Measurements from ENCODE around the gene ATXN7L1. TPM values are rescaled to one million over a fixed set of nuclear protein-coding genes. Genes with fewer than 3 reads are reported as not detected.
"Not testable (repeated sequence)": the region's sequence is repeated elsewhere in the genome, so short reads cannot be mapped to it uniquely, and the experiment has no call there.

Gene ATXN7L1
- total RNA-seq, 1 experiment from 2014 or later, result 0.44 TPM

GRCh38 chr7:105863876-105864275 lies 12.5 kb downstream of the ATXN7L1 start:
- in situ Hi-C loops (cut with HindIII; ENCODE audit: low sequenced_read_pairs), result no loop called here
- DNase-seq (ENCODE audit: low spot score), result no peak

DNA sequence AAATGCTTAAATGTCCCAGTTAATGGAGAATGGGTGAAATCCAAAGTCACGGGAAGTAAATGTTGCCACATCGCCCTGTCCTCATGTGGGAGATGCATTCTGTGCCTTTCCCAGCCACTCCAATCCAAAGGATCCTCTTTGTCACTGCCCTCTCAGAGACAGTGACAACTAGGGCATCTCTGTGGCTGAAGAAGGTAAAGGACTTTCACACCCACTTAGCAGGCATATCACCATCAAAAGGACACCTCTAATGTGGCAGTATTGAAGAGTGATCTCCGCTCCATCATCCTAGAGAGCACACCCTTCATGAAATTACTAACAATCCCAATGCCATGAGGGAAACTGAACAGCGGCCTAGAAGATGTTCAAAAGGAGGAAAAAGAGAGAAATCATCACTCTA lies 13.6 kb downstream of the ATXN7L1 start:
- in situ Hi-C loops (cut with HindIII; ENCODE audit: low sequenced_read_pairs), result no loop called here
- DNase-seq (ENCODE audit: low spot score), result no peak

DNA sequence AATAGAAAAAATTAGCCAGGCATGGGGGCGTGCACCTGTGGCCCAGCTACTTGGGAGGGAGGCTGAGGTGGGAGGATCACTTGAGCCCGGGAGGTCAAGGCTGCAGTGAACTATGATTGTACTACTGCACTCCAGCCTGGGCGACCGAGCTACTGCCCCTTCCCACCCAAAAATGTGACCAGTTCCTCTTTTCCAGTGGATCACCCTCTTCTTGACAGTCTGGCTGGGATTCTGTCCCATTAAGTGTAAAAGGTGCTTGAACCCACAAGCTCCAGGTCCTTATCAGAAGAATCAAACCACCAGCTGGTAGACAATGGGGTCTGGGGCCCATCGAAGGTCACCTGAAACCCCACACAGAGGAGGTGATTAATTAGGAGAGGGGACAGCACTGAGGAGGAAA lies 14.1 kb downstream of the ATXN7L1 start:
- in situ Hi-C loops (cut with HindIII; ENCODE audit: low sequenced_read_pairs), result no loop called here
- DNase-seq (ENCODE audit: low spot score), result no peak

GRCh38 chr7:105861224-105861623 lies 15.2 kb downstream of the ATXN7L1 start:
- in situ Hi-C loops (cut with HindIII; ENCODE audit: low sequenced_read_pairs), result no loop called here
- no peak for DNase-seq (ENCODE audit: low spot score)

DNA sequence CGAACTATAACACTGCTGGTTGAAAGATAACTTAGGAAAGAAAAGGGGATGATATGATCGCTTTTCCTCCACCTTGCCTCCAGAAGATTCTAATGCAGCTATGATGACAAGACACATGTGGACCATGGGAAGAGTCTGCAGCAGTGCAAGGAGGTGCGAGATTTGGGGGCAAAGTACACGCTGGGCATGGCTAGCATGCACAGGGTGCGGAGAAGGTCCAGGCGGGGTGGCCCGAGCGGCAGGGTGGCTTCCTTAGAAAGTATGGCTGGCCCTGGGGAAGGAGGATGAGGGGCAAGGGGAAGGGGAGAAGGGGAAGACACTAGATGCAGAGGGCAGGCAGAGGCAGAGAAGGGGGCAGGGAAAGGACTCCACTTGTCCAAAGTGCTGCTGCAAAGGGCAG lies 15.6 kb downstream of the ATXN7L1 start:
- no peak for DNase-seq (ENCODE audit: low spot score)
- in situ Hi-C loops (cut with HindIII; ENCODE audit: low sequenced_read_pairs), result no loop called here

- in situ Hi-C loops (cut with HindIII; ENCODE audit: low sequenced_read_pairs), result no loop called here
Measured at GRCh38 chr7:105857009-105857952, 19.1 kb downstream of the ATXN7L1 start.

DNA sequence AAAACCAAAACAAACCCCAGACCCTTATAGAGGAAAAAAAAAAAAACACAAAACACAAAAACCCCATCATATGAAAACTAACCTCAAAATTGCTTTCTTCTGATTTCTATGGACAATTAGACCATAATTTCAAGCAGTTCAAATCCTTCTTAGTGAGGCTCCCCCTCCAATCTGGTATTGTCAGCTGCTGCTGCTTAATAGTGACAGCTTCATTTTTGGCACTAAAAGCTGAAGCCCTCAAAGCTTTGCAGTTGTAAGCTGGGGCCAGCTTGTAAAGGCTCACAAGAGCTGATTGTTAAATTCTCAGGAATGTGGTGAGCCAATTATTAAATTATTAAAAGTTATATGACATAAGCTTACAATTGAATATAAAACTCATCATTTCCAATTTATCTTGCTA lies 21.9 kb downstream of the ATXN7L1 start:
- in situ Hi-C loops (cut with HindIII; ENCODE audit: low sequenced_read_pairs), result no loop called here
- peak; percentile 41 for DNase-seq (ENCODE audit: low spot score)

More at GRCh38 chr7:105857009-105857952, 19.1 kb downstream of the ATXN7L1 start:
- no peak for DNase-seq (ENCODE audit: low spot score)

- peak; percentile 69 for DNase-seq (ENCODE audit: low spot score)
- in situ Hi-C loops (cut with HindIII; ENCODE audit: low sequenced_read_pairs), result no loop called here
Measured at GRCh38 chr7:105853931-105854419, 22.4 kb downstream of the ATXN7L1 start.

- in situ Hi-C loops (cut with HindIII; ENCODE audit: low sequenced_read_pairs), result no loop called here
- DNase-seq (ENCODE audit: low spot score), result no peak
Measured at GRCh38 chr7:105851064-105851463, 25.3 kb downstream of the ATXN7L1 start.

GRCh38 chr7:105849122-105849855 lies 27.1 kb downstream of the ATXN7L1 start:
- in situ Hi-C loops (cut with HindIII; ENCODE audit: low sequenced_read_pairs), result no loop called here
- DNase-seq (ENCODE audit: low spot score), result no peak

DNA sequence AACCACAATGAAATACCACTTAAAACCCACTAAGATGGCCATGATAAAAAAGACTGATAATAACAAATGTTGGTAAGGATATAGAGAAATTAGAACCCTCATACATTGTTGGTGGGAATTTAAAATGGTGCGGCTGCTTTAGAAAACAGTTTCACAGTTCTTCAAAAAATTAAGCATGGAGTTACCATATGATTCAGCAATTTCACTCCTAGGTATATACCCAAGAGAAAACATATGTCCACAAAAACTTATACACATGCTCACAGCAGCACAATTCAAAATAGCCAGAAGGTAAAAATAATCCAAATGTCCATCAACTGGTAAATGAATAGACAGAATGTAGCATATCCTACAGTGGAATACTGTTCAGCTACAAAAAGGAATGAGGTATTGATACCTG lies 30.0 kb downstream of the ATXN7L1 start:
- in situ Hi-C loops (cut with HindIII; ENCODE audit: low sequenced_read_pairs), result no loop called here
- DNase-seq (ENCODE audit: low spot score), result no peak

DNA sequence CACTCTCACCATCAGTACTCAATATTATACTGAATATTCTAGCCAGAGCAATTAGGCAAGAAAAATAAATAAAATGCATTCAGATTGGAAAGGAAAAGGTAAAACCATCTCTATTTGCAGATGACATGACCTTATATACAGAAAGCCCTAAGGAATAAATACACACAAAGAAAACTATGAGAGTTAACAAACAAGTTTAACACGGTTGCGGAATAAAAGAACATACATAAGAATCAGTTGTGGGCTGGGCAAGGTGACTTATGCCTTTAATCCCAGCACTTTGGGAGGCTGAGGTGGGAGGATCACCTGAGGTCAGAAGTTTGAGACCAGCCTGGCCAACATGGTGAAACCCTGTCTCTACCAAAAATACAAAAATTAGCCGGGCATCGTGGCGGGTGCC lies 31.7 kb downstream of the ATXN7L1 start:
- DNase-seq (ENCODE audit: low spot score); in situ Hi-C loops (cut with HindIII; ENCODE audit: low sequenced_read_pairs): not testable (repeated sequence)

DNA sequence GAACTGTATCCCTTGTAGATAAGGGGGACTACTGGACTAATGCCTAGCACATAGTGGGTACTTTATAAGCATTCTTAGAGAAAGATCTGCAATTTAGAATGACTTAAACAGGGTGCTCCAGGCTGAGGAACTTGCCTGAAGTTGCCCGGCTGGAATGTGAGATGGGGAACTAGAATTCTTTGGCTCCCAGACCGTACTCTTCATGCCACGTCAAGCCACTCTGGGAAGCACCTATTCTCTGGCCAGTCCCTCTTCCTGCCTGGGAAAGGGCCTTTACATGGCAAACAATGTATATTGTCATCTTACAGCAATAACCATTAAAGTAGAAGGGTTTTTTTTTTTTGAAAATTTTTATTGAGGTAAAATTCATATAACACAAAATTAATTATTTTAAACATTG lies 34.5 kb downstream of the ATXN7L1 start:
- no peak for DNase-seq (ENCODE audit: low spot score)
- in situ Hi-C loops (cut with HindIII; ENCODE audit: low sequenced_read_pairs), result no loop called here

DNA sequence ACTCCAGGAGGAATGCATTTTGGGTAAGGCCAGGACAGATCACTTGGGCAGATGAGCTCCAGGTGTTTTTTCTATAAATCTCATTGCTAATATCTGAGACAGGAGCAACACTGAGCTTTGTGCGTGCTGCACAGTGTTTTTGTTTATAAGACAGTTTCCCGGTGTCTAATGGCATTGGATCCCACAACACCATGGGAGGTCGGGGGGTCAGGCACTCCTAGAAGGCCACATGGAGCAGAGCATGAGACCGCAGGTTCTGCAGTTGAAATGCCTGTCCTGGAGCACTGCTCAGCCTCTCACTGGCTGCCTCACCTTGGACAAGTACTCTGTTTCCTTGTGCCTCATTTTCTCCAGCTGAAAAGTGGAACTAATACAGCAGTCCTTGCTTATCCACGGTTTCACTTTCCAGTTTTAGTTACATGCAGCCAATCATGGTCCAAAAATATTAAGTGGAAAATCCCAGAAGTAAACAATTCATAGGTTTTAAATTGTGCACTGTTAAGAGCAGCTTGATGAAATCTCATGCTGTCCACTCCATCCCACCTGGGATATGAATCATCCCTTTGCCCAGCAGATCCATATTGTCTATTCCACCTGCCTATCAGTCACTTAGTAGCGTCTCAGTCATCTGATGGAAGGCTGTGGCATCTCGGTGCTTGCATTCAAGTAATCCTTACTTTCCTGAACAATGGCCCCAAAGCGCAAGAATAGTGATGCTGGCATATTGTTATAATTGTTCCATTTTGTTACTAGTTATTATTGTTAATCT lies 35.2 kb downstream of the ATXN7L1 start:
- DNase-seq (ENCODE audit: low spot score), result no peak
- in situ Hi-C loops (cut with HindIII; ENCODE audit: low sequenced_read_pairs), result no loop called here

DNA sequence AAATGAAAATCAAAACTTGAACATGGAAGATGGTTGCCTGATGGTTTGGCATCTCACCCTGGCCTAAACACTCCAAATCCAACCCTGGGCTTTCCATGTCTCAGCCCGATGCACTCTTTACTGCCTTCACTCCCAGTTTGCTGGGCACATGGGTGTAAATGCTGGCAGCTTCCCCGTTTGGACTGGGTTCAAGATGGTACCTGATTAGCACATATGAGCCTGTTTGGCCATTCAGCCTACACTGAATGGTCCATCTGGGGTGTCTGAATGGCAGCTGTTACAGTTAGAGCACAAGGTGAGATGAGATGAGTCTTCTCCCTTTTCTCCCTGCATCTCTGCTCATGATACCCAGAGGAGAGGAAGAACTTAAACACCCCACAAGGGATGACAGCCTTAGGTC lies 37.1 kb downstream of the ATXN7L1 start:
- peak; percentile 78 for DNase-seq (ENCODE audit: low spot score)
- in situ Hi-C loops (cut with HindIII; ENCODE audit: low sequenced_read_pairs), result no loop called here

DNA sequence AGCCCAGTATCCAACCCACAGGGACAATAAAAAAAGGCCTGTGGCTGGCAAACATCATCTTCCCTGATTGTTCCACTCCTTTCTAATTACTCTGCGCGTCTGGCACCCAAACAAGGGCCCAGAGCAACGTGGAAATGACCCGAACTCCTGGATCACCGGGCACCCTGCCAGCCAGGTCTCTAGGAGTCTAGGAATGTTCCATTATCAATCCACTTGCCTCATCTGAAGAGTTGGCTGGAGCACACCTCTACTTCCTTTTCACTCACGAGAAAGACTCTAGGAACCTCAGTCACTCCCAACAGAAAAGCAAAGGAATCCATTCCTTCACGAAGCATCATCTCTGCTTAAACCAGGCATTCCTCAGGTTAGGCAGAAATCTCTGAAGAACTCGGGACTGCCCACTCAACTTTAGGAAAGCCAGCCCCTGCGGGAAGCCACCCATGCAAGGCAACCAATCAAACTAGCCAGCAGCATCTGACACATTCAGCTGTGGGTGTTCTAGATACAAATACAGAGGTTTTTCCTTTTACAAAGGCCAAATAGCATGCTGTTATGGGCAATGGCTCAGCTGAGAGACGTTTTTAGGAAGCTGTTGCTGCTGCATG lies 37.7 kb downstream of the ATXN7L1 start:
- no peak for DNase-seq (ENCODE audit: low spot score)
- in situ Hi-C loops (cut with HindIII; ENCODE audit: low sequenced_read_pairs), result no loop called here

- no peak for DNase-seq (ENCODE audit: low spot score)
- in situ Hi-C loops (cut with HindIII; ENCODE audit: low sequenced_read_pairs), result no loop called here
Measured at GRCh38 chr7:105837765-105838626, 38.4 kb downstream of the ATXN7L1 start.

DNA sequence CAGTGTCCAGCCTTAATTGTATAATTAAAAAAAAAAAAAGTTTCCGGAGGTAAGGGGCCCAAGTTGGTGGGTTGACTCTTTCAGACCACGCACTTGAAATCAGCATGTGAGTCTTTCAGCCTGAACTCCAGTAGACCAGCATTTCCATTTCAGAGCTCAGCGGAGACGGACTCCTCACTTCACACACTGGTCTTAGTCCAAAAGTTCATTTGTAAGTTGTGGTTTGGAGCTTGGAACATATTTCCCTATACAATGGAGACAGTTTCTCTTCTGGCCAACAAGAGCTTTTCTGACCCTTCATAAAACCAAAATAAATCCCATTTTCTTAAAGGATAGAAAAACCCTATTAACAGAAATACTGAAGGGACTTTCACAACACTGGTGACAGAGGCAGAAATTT lies 41.0 kb downstream of the ATXN7L1 start:
- in situ Hi-C loops (cut with HindIII; ENCODE audit: low sequenced_read_pairs), result no loop called here
- DNase-seq (ENCODE audit: low spot score), result no peak

Measured in G401 (cell line).